ENCODE measurements around the gene IRX4. TPM values are rescaled to one million over a fixed set of nuclear protein-coding genes. Genes with fewer than 3 reads are reported as not detected.

Gene IRX4
- total RNA-seq, 1 experiment from 2014 or later: 16.5 TPM

- no peak for TF ChIP-seq ELF1 (IDR thresholded peaks at IDR 0.05; ENCODE audit: borderline replicate concordance, low read depth)
- TF ChIP-seq, protein P1, sequence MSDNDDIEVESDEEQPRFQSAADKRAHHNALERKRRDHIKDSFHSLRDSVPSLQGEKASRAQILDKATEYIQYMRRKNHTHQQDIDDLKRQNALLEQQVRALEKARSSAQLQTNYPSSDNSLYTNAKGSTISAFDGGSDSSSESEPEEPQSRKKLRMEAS (IDR thresholded peaks at IDR 0.05): no peak
- no peak for TF ChIP-seq POLR2A (IDR thresholded peaks at IDR 0.05; ENCODE audit: borderline replicate concordance, extremely low read depth, insufficient read depth, insufficient read length)
- TF ChIP-seq REST (IDR thresholded peaks at IDR 0.05; ENCODE audit: low read depth): no peak
- no peak for TF ChIP-seq SRF (IDR thresholded peaks at IDR 0.05; ENCODE audit: low read depth)
These were observed 46.6 kb upstream of the IRX4 start (continued) for GRCh38 chr5:1929108-1929991.

DNA sequence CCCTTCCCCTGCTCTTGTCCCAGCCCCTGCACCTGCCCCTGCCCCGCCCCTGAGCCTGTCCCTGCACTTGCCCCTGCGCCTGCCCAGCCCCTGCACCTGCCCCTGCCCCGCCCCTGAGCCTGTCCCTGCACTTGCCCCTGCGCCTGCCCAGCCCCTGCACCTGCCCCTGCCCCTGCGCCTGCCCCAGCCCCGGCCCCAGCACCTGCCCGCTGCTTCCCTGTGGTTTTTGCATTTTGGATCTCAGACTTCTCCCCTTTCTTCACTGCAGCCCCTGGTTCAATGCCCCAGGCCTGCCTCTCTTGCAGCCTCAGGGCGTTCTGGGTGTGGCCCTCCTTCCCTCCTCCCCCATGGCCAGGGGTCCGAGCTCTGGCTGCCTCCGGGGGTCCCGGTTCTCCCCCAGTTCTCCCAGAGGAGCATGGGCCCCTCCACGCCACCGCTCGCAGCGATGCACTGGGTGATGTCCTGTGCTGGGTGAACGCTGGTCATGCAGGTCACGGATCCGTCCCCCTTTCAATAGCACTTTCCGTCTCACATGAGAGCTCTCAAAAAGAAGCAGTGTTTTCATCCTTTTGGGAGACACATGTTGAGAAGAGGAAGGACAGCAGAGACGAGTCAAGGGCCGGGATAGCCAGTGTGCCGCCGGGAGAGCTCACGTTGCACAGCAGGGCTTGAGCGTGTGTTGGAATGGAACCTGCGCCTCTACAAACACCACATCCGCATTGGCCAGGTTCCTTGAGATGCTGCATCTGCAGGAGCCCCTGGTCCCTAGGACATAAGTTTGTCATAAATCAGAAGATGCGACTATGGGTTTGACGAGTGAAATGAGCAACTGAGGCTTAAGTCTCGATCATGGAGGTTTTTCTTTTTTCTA is 44.0 kb upstream of the IRX4 start:
- no peak for DNase-seq (ENCODE audit: low read depth, low spot score)
- ChIA-PET CTCF (no interaction called here), POLR2A (no interaction called here), RAD21 (ENCODE audit: low non-redundant PET in 1 of 2, low total read pairs in 2 of 2, uncharacterized antibody in 2 of 2, unreplicated experiment in 2 of 2) (no interaction called here)
- no peak overlapping the region for H3K4me3 ChIP-seq (replicated peaks in 1 of 2; ENCODE audit: low read depth in 1 of 2, low read length in 2 of 2)
- no peak overlapping the region for H2AFZ ChIP-seq (ENCODE audit: low read depth, low read length, poor library complexity, severe bottlenecking)
- peaks cover 0 to 6% of the 10 kb centered on the region in 2 experiments; a peak in 1 of 4 replicates for H3K9me3 ChIP-seq (ENCODE audit: control insufficient read depth in 1 of 2, insufficient read depth in 1 of 2, low read depth in 1 of 2, low read length in 2 of 2)
- H3K27ac ChIP-seq (ENCODE audit: low read depth, low read length): no peak overlapping the region
- ATAC-seq: no peak
- H3K79me2 ChIP-seq (ENCODE audit: insufficient read depth, low read length): no peaks in the 10 kb centered on the region
- TF ChIP-seq SRF (IDR thresholded peaks at IDR 0.05; ENCODE audit: low read depth): no peak
- no peak for TF ChIP-seq SIN3A (IDR thresholded peaks at IDR 0.05; ENCODE audit: low read depth)
- TF ChIP-seq FOSL1 (IDR thresholded peaks at IDR 0.05; ENCODE audit: low read depth): no peak
- TF ChIP-seq ZNF274 (IDR thresholded peaks at IDR 0.05; ENCODE audit: low read depth, low read length): no peak
- no peak for TF ChIP-seq SP1 (IDR thresholded peaks at IDR 0.05; ENCODE audit: low read depth)
- TF ChIP-seq REST (IDR thresholded peaks at IDR 0.05; ENCODE audit: low read depth): no peak
- TF ChIP-seq EZH2 (IDR thresholded peaks at IDR 0.05): no peak
- TF ChIP-seq TCF7L2 (IDR thresholded peaks at IDR 0.05; ENCODE audit: borderline replicate concordance, extremely low read depth, insufficient read depth, insufficient read length): no peak
- no peak for TF ChIP-seq EZH2phosphoT487 (IDR thresholded peaks at IDR 0.05; ENCODE audit: borderline replicate concordance)
- no peaks in the 10 kb centered on the region for H3K27me3 ChIP-seq (ENCODE audit: insufficient read depth, low read length)
- H4K20me1 ChIP-seq (ENCODE audit: insufficient read depth): no peaks in the 10 kb centered on the region
- no peak overlapping the region for H3K9ac ChIP-seq (ENCODE audit: low read length)
- H3K4me1 ChIP-seq (ENCODE audit: control insufficient read depth in 1 of 2, insufficient read depth in 2 of 2, low read length in 2 of 2): no peaks in the 10 kb centered on the region
- intact Hi-C loops (cut with micrococcal nuclease): no loop called here
- no peak overlapping the region for H3K4me2 ChIP-seq (ENCODE audit: low read length)
- H3K9me2 ChIP-seq (ENCODE audit: insufficient read depth): no peaks in the 10 kb centered on the region
- BruUV-seq (replicated peaks): no TSS peak
- no peaks in the 10 kb centered on the region for H3K36me3 ChIP-seq (ENCODE audit: control insufficient read depth in 1 of 2, insufficient read depth in 2 of 2, low read length in 2 of 2)

Measured in HCT116 (cell line).